Smooth muscle cell (in vitro differentiated cells): ENCODE data around the gene MFRP. TPM values are rescaled to one million over a fixed set of nuclear protein-coding genes. Genes with fewer than 3 reads are reported as not detected.

Experiments used
- DNase-seq: peaks from one replicate; lab custom pipeline; 2025; ENCODE audit not compliant: unreplicated experiment; lab: John Stamatoyannopoulos, UW
- H2AFZ ChIP-seq: fragments of 200-600 bp; sonication (generic); 2 replicates; pipeline ENCODE4 v1.6.0; 2016; ENCODE audit warnings: antibody characterized with exemption, low read depth, mild to moderate bottlenecking
- H3F3A ChIP-seq: fragments of 200-600 bp; sonication (generic); 2 replicates; pipeline ENCODE4 v1.6.0; 2017; ENCODE audit warnings: antibody characterized with exemption, low read depth
- H3K27ac ChIP-seq: fragments of 200-600 bp; sonication (generic); 2 replicates; pipeline ENCODE4 v1.5.1; 2016; ENCODE audit warnings: low read depth, mild to moderate bottlenecking
- H3K27me3 ChIP-seq: fragments of 200-600 bp; sonication (generic); 2 replicates; pipeline ENCODE4 v1.6.1; 2016; ENCODE audit warnings: low read depth, mild to moderate bottlenecking
- H3K36me3 ChIP-seq: fragments of 200-600 bp; sonication (generic); 2 replicates; pipeline ENCODE4 v1.5.1; 2016; ENCODE audit warnings: low read depth
- H3K4me1 ChIP-seq: fragments of 200-600 bp; sonication (generic); 2 replicates; pipeline ENCODE4 v1.5.1; 2016; ENCODE audit warnings: low read depth
- H3K4me2 ChIP-seq: fragments of 200-600 bp; sonication (generic); 2 replicates; pipeline ENCODE4 v1.6.0; 2016; ENCODE audit warnings: mild to moderate bottlenecking
- H3K4me3 ChIP-seq: fragments of 200-600 bp; sonication (generic); 2 replicates; pipeline ENCODE4 v1.5.1; 2016; ENCODE audit warnings: mild to moderate bottlenecking
- H3K79me2 ChIP-seq: fragments of 200-600 bp; sonication (generic); 2 replicates; pipeline ENCODE4 v1.6.0; 2016; ENCODE audit warnings: low read depth, mild to moderate bottlenecking
- H3K9ac ChIP-seq: fragments of 200-600 bp; sonication (generic); 2 replicates; pipeline ENCODE4 v1.6.0; 2016; ENCODE audit warnings: low read depth
- H3K9me3 ChIP-seq: fragments of 200-600 bp; sonication (generic); replicated peaks from 2 replicates; pipeline ENCODE4 v1.5.1; 2016; ENCODE audit warnings: low read depth
- H4K20me1 ChIP-seq: fragments of 200-600 bp; sonication (generic); 2 replicates; pipeline ENCODE4 v1.6.0; 2016; ENCODE audit warnings: low read depth
- WGBS: methylation state at CpG from one replicate; pipeline ENCODE4 v1.1.7; 2016; ENCODE audit warnings: low lambda C conversion rate; 5-methylcytosine and 5-hydroxymethylcytosine counted together
- polyA plus RNA-seq: library from polyadenylated mRNA; unstranded; fragments of >200 nt; fragmentation: Nextera tagmentation; extraction: Ambion mirVana; gene quantifications from 2 replicates; pipeline ENCODE4 v1.2.1, GENCODE V29; 2016
- total RNA-seq: library from RNA; depleted of rRNA; stranded (reverse); fragments of >200 nt; gene quantifications from 2 replicates; pipeline ENCODE4 v1.2.3, GENCODE V29; 2014
- TF ChIP-seq, protein P1 (sequence below): fragments of 200-600 bp; sonication (generic); IDR thresholded peaks from 2 replicates; pipeline ENCODE4 v1.5.1; 2017; ENCODE audit warnings: borderline replicate concordance, mild to moderate bottlenecking, antibody characterized with exemption; ENCODE audit not compliant: insufficient read depth, poor library complexity, severe bottlenecking

MFRP gene
- total and polyA plus RNA-seq, 2 experiments from 2014 or later, result not detected

DNA sequence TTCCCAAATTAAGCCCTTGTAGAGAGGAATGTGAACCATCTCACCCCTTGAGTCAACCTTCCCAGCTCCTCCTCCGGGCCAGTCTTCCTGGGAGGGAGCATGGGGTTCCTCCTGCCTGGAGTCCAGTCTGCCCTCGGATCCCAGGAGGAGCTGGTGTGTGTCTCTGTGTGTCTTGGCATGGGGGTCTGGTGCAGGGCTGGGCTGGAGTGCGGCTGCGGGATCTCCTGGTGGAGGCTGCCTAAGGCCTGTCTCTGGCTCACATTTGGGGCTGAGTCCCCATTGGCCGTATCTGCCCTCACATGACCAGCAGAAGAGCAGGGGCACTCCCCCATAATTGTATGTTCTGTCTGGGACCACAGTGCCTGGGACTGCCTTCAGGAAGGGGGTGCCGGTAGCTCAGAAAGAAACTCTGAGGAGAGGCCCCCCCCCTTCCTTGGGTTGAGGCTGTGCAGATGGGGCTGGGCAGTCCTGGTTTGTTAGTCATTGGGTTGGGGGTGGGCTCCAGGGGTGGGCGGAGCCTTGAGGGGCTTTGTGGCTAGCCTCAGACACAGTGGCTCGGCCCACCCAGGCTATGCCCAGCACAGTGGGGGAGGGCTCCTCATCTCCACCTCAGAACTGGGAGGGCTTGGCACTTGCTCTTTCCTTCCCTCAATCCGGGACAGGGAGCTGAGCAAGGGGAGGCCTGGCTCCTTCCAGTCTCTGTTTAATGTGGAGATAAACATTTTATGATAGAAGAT lies 8.8 kb downstream of the MFRP start:
- H3K9me3 ChIP-seq, result no peaks in the 10 kb centered on the region
- H3K4me1 ChIP-seq, result peaks cover 50% of the 10 kb centered on the region
- peak overlapping the region; percentile 98 for H3K4me2 ChIP-seq
- H2AFZ ChIP-seq, result no peak overlapping the region
- peak; percentile 63 for DNase-seq
- H3K4me3 ChIP-seq, result peak overlapping the region; percentile 66
- H3K36me3 ChIP-seq, result no peaks in the 10 kb centered on the region
- no peaks in the 10 kb centered on the region for H4K20me1 ChIP-seq
- H3K27me3 ChIP-seq, result peaks cover 26% of the 10 kb centered on the region
- WGBS, result 6% methylated on average over 8 of the region's 9 CpGs
- TF ChIP-seq, protein P1, sequence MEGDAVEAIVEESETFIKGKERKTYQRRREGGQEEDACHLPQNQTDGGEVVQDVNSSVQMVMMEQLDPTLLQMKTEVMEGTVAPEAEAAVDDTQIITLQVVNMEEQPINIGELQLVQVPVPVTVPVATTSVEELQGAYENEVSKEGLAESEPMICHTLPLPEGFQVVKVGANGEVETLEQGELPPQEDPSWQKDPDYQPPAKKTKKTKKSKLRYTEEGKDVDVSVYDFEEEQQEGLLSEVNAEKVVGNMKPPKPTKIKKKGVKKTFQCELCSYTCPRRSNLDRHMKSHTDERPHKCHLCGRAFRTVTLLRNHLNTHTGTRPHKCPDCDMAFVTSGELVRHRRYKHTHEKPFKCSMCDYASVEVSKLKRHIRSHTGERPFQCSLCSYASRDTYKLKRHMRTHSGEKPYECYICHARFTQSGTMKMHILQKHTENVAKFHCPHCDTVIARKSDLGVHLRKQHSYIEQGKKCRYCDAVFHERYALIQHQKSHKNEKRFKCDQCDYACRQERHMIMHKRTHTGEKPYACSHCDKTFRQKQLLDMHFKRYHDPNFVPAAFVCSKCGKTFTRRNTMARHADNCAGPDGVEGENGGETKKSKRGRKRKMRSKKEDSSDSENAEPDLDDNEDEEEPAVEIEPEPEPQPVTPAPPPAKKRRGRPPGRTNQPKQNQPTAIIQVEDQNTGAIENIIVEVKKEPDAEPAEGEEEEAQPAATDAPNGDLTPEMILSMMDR, result no peak
- H3K27ac ChIP-seq, result peak overlapping the region; percentile 71
- peaks cover 13% of the 10 kb centered on the region for H3F3A ChIP-seq
- no peak overlapping the region for H3K9ac ChIP-seq
- peaks cover 14% of the 10 kb centered on the region for H3K79me2 ChIP-seq

DNA sequence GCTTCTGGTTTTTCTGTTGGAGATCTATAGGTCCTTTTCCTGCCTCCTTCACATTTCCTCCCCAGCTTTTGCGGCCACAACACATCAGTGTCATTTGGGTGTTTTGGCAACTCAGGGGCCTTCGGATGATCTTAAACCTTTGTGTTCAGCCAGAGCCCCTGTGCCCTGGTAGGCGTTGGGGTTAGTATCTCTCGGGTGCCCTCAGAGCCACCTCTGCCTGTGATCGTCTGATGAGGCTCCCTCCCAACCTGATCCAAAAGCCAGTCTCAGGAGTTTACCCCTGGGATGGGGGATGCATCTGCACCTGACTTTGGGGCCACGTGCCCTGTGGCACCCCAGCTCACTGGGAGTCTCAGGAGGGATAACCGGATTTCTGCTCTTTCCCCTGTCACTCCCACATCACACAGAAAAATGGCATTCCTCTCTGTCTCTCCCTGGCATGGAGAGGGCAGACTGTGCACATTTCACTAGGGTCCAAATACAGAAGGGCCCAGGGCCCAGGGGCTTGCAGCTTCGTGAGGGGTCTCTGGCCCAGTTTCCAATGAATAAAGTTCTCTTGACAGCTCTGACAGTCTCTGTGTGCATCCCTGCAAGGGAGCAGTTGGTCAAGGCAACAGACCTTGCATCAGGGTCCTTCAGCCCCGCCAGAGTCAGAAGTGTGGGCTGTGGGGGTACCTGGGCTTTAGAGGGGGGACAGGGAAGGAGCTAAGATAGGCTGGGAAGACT lies 9.6 kb downstream of the MFRP start:
- peaks cover 13% of the 10 kb centered on the region for H3F3A ChIP-seq
- H3K4me3 ChIP-seq, result no peak overlapping the region
- no peak for DNase-seq
- H3K4me2 ChIP-seq, result peak overlapping the region; percentile 98
- H4K20me1 ChIP-seq, result no peaks in the 10 kb centered on the region
- no peaks in the 10 kb centered on the region for H3K36me3 ChIP-seq
- 95% methylated on average over 9 of the region's 9 CpGs for WGBS
- no peak overlapping the region for H2AFZ ChIP-seq
- H3K9me3 ChIP-seq, result no peaks in the 10 kb centered on the region
- TF ChIP-seq, protein P1, result no peak
- peaks cover 52% of the 10 kb centered on the region for H3K4me1 ChIP-seq
- H3K9ac ChIP-seq, result no peak overlapping the region
- peak overlapping the region; percentile 71 for H3K27ac ChIP-seq
- peaks cover 19% of the 10 kb centered on the region for H3K27me3 ChIP-seq
- peaks cover 14% of the 10 kb centered on the region for H3K79me2 ChIP-seq

DNA sequence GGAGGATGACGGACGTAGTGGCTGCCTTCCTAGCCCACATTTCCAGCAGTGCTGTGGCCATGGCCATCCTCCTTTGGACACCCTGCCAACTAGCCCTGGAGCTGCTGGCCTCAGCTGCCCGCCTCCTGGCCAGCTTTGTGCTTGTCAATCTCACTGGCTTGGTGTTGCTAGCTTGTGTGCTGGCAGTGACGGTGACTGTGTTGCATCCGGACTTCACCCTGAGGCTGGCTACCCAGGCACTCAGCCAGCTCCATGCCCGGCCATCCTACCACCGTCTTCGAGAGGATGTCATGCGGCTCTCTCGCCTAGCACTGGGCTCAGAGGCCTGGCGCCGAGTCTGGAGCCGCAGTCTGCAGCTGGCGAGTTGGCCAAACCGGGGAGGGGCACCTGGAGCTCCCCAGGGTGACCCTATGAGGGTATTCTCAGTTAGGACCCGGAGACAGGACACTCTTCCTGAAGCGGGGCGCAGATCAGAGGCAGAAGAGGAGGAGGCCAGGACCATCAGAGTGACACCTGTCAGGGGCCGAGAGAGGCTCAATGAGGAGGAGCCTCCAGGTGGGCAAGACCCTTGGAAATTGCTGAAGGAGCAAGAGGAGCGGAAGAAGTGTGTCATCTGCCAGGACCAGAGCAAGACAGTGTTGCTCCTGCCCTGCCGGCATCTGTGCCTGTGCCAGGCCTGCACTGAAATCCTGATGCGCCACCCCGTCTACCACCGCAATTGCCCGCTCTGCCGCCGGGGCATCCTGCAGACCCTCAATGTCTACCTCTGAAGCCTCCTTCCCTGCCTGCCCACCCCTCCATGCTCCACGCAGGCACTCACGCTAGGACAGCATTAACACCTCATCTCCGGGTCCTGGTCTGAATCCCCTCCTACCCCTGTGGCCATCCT lies 10.6 kb downstream of the MFRP start:
- TF ChIP-seq, protein P1, result no peak

More for the DNA sequence above, 10.6 kb downstream of the MFRP start:
- peaks cover 9% of the 10 kb centered on the region for H3K27me3 ChIP-seq
- H4K20me1 ChIP-seq, result no peaks in the 10 kb centered on the region
- H3K36me3 ChIP-seq, result no peaks in the 10 kb centered on the region
- H3K9ac ChIP-seq, result no peak overlapping the region
- H3K27ac ChIP-seq, result no peak overlapping the region
- no peak overlapping the region for H3K4me3 ChIP-seq
- 93% methylated on average over 30 of the region's 30 CpGs for WGBS
- H3F3A ChIP-seq, result peaks cover 13% of the 10 kb centered on the region
- peaks cover 52% of the 10 kb centered on the region for H3K4me1 ChIP-seq
- H3K4me2 ChIP-seq, result peak overlapping the region; percentile 83
- no peak for DNase-seq
- H3K79me2 ChIP-seq, result peaks cover 14% of the 10 kb centered on the region
- no peaks in the 10 kb centered on the region for H3K9me3 ChIP-seq
- H2AFZ ChIP-seq, result no peak overlapping the region
